HepG2 (cell line): Measurements from ENCODE around the gene POC1A. TPM values are rescaled to one million over a fixed set of nuclear protein-coding genes. Genes with fewer than 3 reads are reported as not detected.

Experiments
- AHDC1 ChIP-seq: sonication (generic); formaldehyde crosslinking; IDR thresholded peaks from 2 replicates; pipeline ENCODE4 v1.5.1; 2020; ENCODE audit warnings: mild to moderate bottlenecking, missing genetic modification reagents, borderline replicate concordance
- ERF ChIP-seq: IDR thresholded peaks from 2 replicates; pipeline ENCODE4 v1.6.1; 2018; ENCODE audit warnings: missing biosample characterization, missing genetic modification reagents
- ETS1 ChIP-seq: sonication (generic); formaldehyde crosslinking; IDR thresholded peaks from 2 replicates; pipeline ENCODE4 v1.4.0; 2020; ENCODE audit warnings: missing genetic modification reagents
- FIP1L1 ChIP-seq: fragments of 200-400 bp; formaldehyde crosslinking; IDR thresholded peaks from 2 replicates; pipeline ENCODE4 v1.6.1; 2018; ENCODE audit warnings: low read depth, mild to moderate bottlenecking, low read length, moderate library complexity, borderline replicate concordance; ENCODE audit not compliant: insufficient read depth
- HNRNPK ChIP-seq: fragments of 200-400 bp; formaldehyde crosslinking; IDR thresholded peaks from 2 replicates; pipeline ENCODE4 v1.6.1; 2018; ENCODE audit warnings: low read length, low read depth, moderate library complexity, mild to moderate bottlenecking; ENCODE audit not compliant: poor library complexity, severe bottlenecking
- RCOR2 ChIP-seq: IDR thresholded peaks from 2 replicates; pipeline ENCODE4 v1.6.1; 2016; ENCODE audit warnings: missing biosample characterization, missing genetic modification reagents
- SOX6 ChIP-seq, 2 experiments: fragments of 450-650 bp in 1 of 2; sonication (generic) in 1 of 2; formaldehyde crosslinking in 1 of 2; IDR thresholded peaks; 2 replicates each; pipeline versions ENCODE4 v1.4.0 to v1.6.1; 2017 to 2020; ENCODE audit warnings: antibody characterized with exemption in 1 of 2, mild to moderate bottlenecking in 1 of 2, missing genetic modification reagents in 1 of 2
- YEATS2 ChIP-seq: sonication (generic); formaldehyde crosslinking; IDR thresholded peaks from 2 replicates; pipeline ENCODE4 v1.4.0; 2020; ENCODE audit warnings: missing genetic modification reagents, borderline replicate concordance
- YEATS4 ChIP-seq: sonication (generic); formaldehyde crosslinking; IDR thresholded peaks from 2 replicates; pipeline ENCODE4 v1.4.0; 2020; ENCODE audit warnings: missing genetic modification reagents, borderline replicate concordance
- ZBTB20 ChIP-seq: sonication (generic); formaldehyde crosslinking; IDR thresholded peaks from 2 replicates; pipeline ENCODE4 v1.8.1; 2023; ENCODE audit warnings: missing genetic modification reagents, low read depth, mild to moderate bottlenecking, borderline replicate concordance
- ZEB1 ChIP-seq: IDR thresholded peaks from 2 replicates; pipeline ENCODE4 v1.6.1; 2012; ENCODE audit warnings: mild to moderate bottlenecking, low read depth, inconsistent platforms; ENCODE audit not compliant: insufficient replicate concordance
- ZMAT3 ChIP-seq: sonication (generic); formaldehyde crosslinking; conservative IDR thresholded peaks from 2 replicates; pipeline ENCODE4 v1.7.0; 2021; ENCODE audit warnings: missing genetic modification reagents
- ZNF276 ChIP-seq: sonication (generic); formaldehyde crosslinking; IDR thresholded peaks from 2 replicates; pipeline ENCODE4 v1.4.0; 2020; ENCODE audit warnings: mild to moderate bottlenecking, low read depth, missing genetic modification reagents
- ZNF335 ChIP-seq: sonication (generic); formaldehyde crosslinking; IDR thresholded peaks from 2 replicates; pipeline ENCODE4 v1.4.0; 2020; ENCODE audit warnings: missing genetic modification reagents
- ZNF468 ChIP-seq: sonication (generic); formaldehyde crosslinking; IDR thresholded peaks from 2 replicates; pipeline ENCODE4 v1.8.0; 2022; ENCODE audit warnings: mild to moderate bottlenecking, moderate library complexity, missing genetic modification reagents
- ZNF496 ChIP-seq: sonication (generic); formaldehyde crosslinking; IDR thresholded peaks from 2 replicates; pipeline ENCODE4 v1.8.1; 2023; ENCODE audit warnings: mild to moderate bottlenecking, moderate library complexity, missing genetic modification reagents; ENCODE audit not compliant: insufficient replicate concordance
- ZNF780A ChIP-seq: sonication (generic); formaldehyde crosslinking; IDR thresholded peaks from 2 replicates; pipeline ENCODE4 v1.8.0; 2022; ENCODE audit warnings: mild to moderate bottlenecking, missing genetic modification reagents, moderate library complexity
- ZSCAN30 ChIP-seq: sonication (generic); formaldehyde crosslinking; IDR thresholded peaks from 2 replicates; pipeline ENCODE4 v1.5.0; 2020; ENCODE audit warnings: mild to moderate bottlenecking, missing genetic modification reagents
- polyA plus RNA-seq, 8 experiments: library from polyadenylated mRNA; depleted of rRNA in 3 of 8; stranded (reverse) in 7 of 8; unstranded in 1 of 8; fragments of >200 nt; fragmentation: Illumina TruSeq in 4 of 8; extraction: Trizol in 4 of 8; gene quantifications; 2 replicates each; pipeline versions ENCODE4 v1.2.1 to v1.2.3, GENCODE V29; 2011 to 2016; ENCODE audit warnings: low read depth in 4 of 8, missing spikeins in 1 of 8, mixed read lengths in 1 of 8; ENCODE audit not compliant: insufficient read depth in 1 of 8
- total RNA-seq, 5 experiments: library from RNA; depleted of rRNA; stranded (reverse); fragments of >200 nt; fragmentation: Illumina TruSeq; extraction: Trizol; gene quantifications; 2 replicates each; pipeline ENCODE4 v1.2.3, GENCODE V29; 2016; ENCODE audit warnings: low read depth in 1 of 5

Gene POC1A
- total and polyA plus RNA-seq, 2 of the 13 experiments (the other 11 are each of a cell fraction or from before 2014, with no cell fraction given), result 14.6 to 20.0 TPM

- TF ChIP-seq ZNF468 (CRISPR knock-in tag) (no peak), ZBTB20 (CRISPR knock-in tag) (no peak), ZMAT3 (peak; percentile 48; the same call in 1 of the 2 replicates), ZNF335 (CRISPR knock-in tag) (no peak; the same call in 1 of the 2 replicates), ETS1 (CRISPR knock-in tag) (no peak), ZNF496 (CRISPR knock-in tag) (no peak), ZNF780A (CRISPR knock-in tag) (no peak), RCOR2 (CRISPR knock-in tag) (no peak; the same call in 1 of the 2 replicates), SOX6 (IDR thresholded peaks at IDR 0.05) (no peak), SOX6 (CRISPR knock-in tag; IDR thresholded peaks at IDR 0.05) (peak; percentile 65; the same call in 1 of the 2 replicates), YEATS4 (CRISPR knock-in tag) (peak; percentile 93), YEATS2 (peak; percentile 80; the same call in 1 of the 2 replicates), ZEB1 (no peak), AHDC1 (CRISPR knock-in tag) (0 out of 2 replicates have a peak, but pooled peaks have one; percentile 39), ZSCAN30 (CRISPR knock-in tag) (no peak), HNRNPK (peak; percentile 46), ERF (CRISPR knock-in tag) (peak; percentile 57; the same call in 1 of the 2 replicates), ZNF276 (peak; percentile 96), FIP1L1 (no peak)
These were observed at the start of gene POC1A (continued) for GRCh38 chr3:52154135-52155094.
